Measurements from ENCODE around the gene MED13L. TPM values are rescaled to one million over a fixed set of nuclear protein-coding genes. Genes with fewer than 3 reads are reported as not detected.

The MED13L gene
- total and polyA plus RNA-seq, 2 of the 8 experiments (the other 6 are each of a cell fraction or from before 2014, with no cell fraction given): 15.9 to 51.7 TPM

DNA sequence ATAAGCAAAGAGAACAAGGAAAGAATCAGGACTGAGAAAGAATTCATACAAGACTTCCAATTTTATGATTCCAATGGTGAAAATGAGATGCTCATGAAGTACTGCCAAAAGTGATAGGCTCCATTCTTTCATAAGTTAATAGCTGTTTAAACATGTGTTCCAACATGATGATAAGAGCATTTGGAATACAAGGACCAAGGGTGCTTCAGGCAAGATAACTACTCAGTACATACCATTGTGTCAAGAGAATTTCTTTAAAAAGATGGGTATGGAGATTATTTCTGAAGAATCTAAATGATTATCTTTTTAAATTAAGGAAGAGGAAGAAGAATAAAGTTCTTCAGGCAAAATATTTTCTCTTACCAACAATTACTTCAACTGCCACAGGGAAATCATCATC, 258.1 kb downstream of the MED13L start:
- Histone ChIP-seq H2BK12ac (ENCODE audit: low read depth, low read length) (no peak overlapping the region), H3K56ac (replicated peaks; ENCODE audit: insufficient read length, low read depth, low read length) (no peak overlapping the region), H4K91ac (replicated peaks; ENCODE audit: insufficient read length, low read length) (no peak overlapping the region), H4K20me1 (replicated peaks in 1 of 2; ENCODE audit: control insufficient read depth in 1 of 2, insufficient read depth in 2 of 2, low read length in 2 of 2) (no peaks in the 10 kb centered on the region), H3K79me2 (ENCODE audit: control insufficient read depth in 1 of 2, insufficient read depth in 2 of 2, low read length in 2 of 2) (peaks cover 0 to 7% of the 10 kb centered on the region in 2 experiments; a peak in 1 of 4 replicates), H3K18ac (ENCODE audit: extremely low read depth, low read length) (no peak overlapping the region), H3K27me3 (replicated peaks in 1 of 4; ENCODE audit: control insufficient read depth in 3 of 4, extremely low read depth in 1 of 4, insufficient read depth in 3 of 4, low read length in 3 of 4) (no peaks in the 10 kb centered on the region), H2AFZ (ENCODE audit: low read length) (no peak overlapping the region), H3K36me3 (ENCODE audit: control insufficient read depth in 2 of 4, insufficient read depth in 4 of 4, low read length in 3 of 4) (peaks cover 0 to 6% (median 4%) of the 10 kb centered on the region in 4 experiments; a peak in 2 of 8 replicates), H3K23me2 (ENCODE audit: low read depth, low read length) (no peaks in the 10 kb centered on the region), H2BK20ac (ENCODE audit: low read length) (no peak overlapping the region), H2AK5ac (ENCODE audit: low read depth, low read length) (no peak overlapping the region), H3K9ac (replicated peaks in 1 of 4; ENCODE audit: extremely low read depth in 1 of 4, low read depth in 3 of 4, low read length in 3 of 4) (no peak overlapping the region), H4K8ac (ENCODE audit: extremely low read depth, insufficient read depth, low read length) (no peak overlapping the region), H4K5ac (ENCODE audit: insufficient read length, low read depth, low read length) (no peak overlapping the region), H2BK120ac (replicated peaks; ENCODE audit: low read depth, low read length) (no peak overlapping the region), H3K14ac (ENCODE audit: insufficient read length) (no peak overlapping the region), H3K23ac (ENCODE audit: insufficient read length) (no peak overlapping the region), H3K27ac (ENCODE audit: low read depth, low read length) (no peak overlapping the region), H2BK15ac (ENCODE audit: low read length) (no peak overlapping the region), H3K4me1 (replicated peaks in 1 of 4; ENCODE audit: control insufficient read depth in 3 of 4, insufficient read depth in 4 of 4, low read length in 3 of 4) (no peaks in the 10 kb centered on the region), H3K4me2 (ENCODE audit: insufficient read depth in 1 of 2, low read depth in 2 of 2, low read length in 2 of 2) (no peak overlapping the region), H3K4me3 (ENCODE audit: extremely low read depth in 1 of 4, insufficient read depth in 2 of 4, low read depth in 3 of 4, low read length in 4 of 4) (no peak overlapping the region), H3K9me3 (ENCODE audit: insufficient read depth in 2 of 2, low read depth in 1 of 2, low read length in 1 of 2) (no peaks in the 10 kb centered on the region), H2BK5ac (ENCODE audit: low read depth, low read length) (no peak overlapping the region), H3K4ac (replicated peaks; ENCODE audit: insufficient read length, low read depth, low read length) (no peak overlapping the region), H3K79me1 (ENCODE audit: low read depth, low read length) (peaks cover 4% of the 10 kb centered on the region; the same call in 1 of the 2 replicates)
- TF ChIP-seq TCF12 (IDR thresholded peaks at IDR 0.05; ENCODE audit: low read depth, low read length): no peak
- TF ChIP-seq RBBP5 (IDR thresholded peaks at IDR 0.05; ENCODE audit: borderline replicate concordance, low read depth, low read length): no peak
- no peak for TF ChIP-seq JUND (IDR thresholded peaks at IDR 0.05; ENCODE audit: low read length)
- TF ChIP-seq FOSL1 (IDR thresholded peaks at IDR 0.05; ENCODE audit: insufficient read depth, low read depth, low read length): no peak
- no peak for TF ChIP-seq TAF7 (optimal IDR thresholded peaks at IDR 0.05; ENCODE audit: borderline replicate concordance, low read depth, low read length)
- TF ChIP-seq MAFK (IDR thresholded peaks at IDR 0.05; ENCODE audit: low read depth, low read length): no peak
- TF ChIP-seq SRF (IDR thresholded peaks at IDR 0.05; ENCODE audit: low read depth, low read length): no peak
- TF ChIP-seq SIX5 (IDR thresholded peaks at IDR 0.05; ENCODE audit: low read depth, low read length): no peak
- TF ChIP-seq RXRA (IDR thresholded peaks at IDR 0.05; ENCODE audit: insufficient read depth, low read depth, low read length): no peak
- TF ChIP-seq EZH2 (IDR thresholded peaks at IDR 0.05; ENCODE audit: low read depth, low read length, severe bottlenecking): no peak
- TF ChIP-seq POLR2A (IDR thresholded peaks at IDR 0.05; ENCODE audit: control extremely low read depth in 1 of 2, low read depth in 2 of 2, low read length in 2 of 2): no peak
- no peak for TF ChIP-seq SIN3A (conservative IDR thresholded peaks at IDR 0.05 in 1 of 2, IDR thresholded peaks at IDR 0.05 in 1 of 2; ENCODE audit: low read depth in 1 of 2, low read length in 2 of 2)
- POLR2A ChIA-PET (ENCODE audit: partially characterized antibody): no interaction called here
- no peak for DNase-seq (ENCODE audit: low read depth in 1 of 2, low spot score in 2 of 2)
- no peak for FAIRE-seq
- CTCF ChIA-PET (ENCODE audit: partially characterized antibody): interaction anchor here (1.7 kb wide), 1 partner anchor 21 kb away, joined by 4 read pairs; no protein-coding TSS in a partner anchor
